Type B pancreatic cell (in vitro differentiated cells): ENCODE results near the gene MPO. TPM values are rescaled to one million over a fixed set of nuclear protein-coding genes. Genes with fewer than 3 reads are reported as not detected.
A peak's percentile ranks its signal among the peaks of the same experiment; 100 is the strongest.

Source experiments
- DNase-seq: peaks from one replicate; pipeline ENCODE4 v3.0.0; 2021; ENCODE audit warnings: mixed read lengths; ENCODE audit not compliant: unreplicated experiment; ENCODE audit errors: extremely low spot score
- H3K27ac Mint-ChIP-seq: 2 replicates; pipeline ENCODE4 v1.8.0; 2021; ENCODE audit warnings: mild to moderate bottlenecking, mixed read lengths
- H3K27me3 Mint-ChIP-seq: 2 replicates; pipeline ENCODE4 v1.8.0; 2021; ENCODE audit warnings: mixed read lengths
- H3K36me3 Mint-ChIP-seq: 2 replicates; pipeline ENCODE4 v1.8.0; 2021; ENCODE audit warnings: mixed read lengths
- H3K4me1 Mint-ChIP-seq: one replicate; pipeline ENCODE4 v1.8.0; 2021; ENCODE audit warnings: mixed read lengths; ENCODE audit not compliant: unreplicated experiment
- H3K4me3 Mint-ChIP-seq: 2 replicates; pipeline ENCODE4 v1.8.0; 2021; ENCODE audit warnings: mild to moderate bottlenecking, mixed read lengths
- H3K9me3 Mint-ChIP-seq: 2 replicates; pipeline ENCODE4 v1.8.0; 2021; ENCODE audit warnings: mixed read lengths
- CTCF ChIP-seq: fragments of 200-600 bp; sonication (generic); conservative IDR thresholded peaks from 2 replicates; pipeline ENCODE4 v1.5.0; 2021; ENCODE audit warnings: antibody characterized with exemption, mild to moderate bottlenecking
- total RNA-seq: library from RNA; stranded (reverse); gene quantifications from 2 replicates; pipeline ENCODE4 v1.2.1, GENCODE V29; 2021; ENCODE audit warnings: low replicate concordance

The MPO gene
- total RNA-seq, 1 donor from 2014 or later, result not detected

DNA sequence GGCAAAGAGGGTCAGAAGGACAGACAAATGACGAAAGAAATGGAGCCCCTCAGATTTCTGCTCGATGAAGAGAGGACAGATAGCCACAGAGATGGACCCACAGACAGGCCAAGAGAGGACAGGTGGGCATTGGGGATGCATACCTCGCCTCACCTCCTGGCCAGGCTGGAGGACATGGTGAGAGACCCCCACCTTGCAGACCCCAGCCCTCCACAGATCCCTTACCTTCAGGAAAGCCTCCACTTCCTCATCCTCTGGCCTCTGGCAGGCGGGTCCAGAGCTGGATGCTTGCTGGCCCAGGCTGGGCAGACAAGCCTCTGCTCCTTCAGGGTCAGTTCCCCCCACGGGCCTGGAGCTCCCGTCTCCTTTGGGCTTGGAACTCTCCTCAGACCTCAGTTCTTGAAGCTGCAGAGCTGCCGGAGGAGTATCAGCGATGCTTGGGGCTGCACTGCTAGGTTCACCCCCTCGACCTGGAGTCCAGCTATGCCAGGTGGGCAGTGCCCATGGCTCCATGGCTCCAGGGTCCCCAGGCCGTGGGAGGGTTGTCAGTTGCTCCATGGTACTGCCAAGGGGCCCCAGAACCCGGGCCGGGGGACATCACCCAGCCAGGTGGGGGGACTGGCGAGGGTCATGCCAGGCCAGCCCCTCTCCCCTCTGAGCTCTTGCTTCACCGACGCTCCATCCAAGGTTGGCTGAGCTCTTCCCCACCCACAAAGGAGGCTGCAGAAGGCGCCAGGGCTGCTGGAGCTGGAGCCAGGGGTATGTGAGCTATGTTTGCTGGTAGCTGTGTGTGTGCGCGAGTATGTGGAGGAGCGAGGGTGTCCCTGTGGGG, 46.8 kb upstream of the MPO start:
- H3K36me3 Mint-ChIP-seq, result no peaks in the 10 kb centered on the region

GRCh38 chr17:58326609-58327362, 46.1 kb upstream of the MPO start:
- H3K27me3 Mint-ChIP-seq, result peaks cover 17% of the 10 kb centered on the region
- no peak for TF ChIP-seq CTCF
- no peaks in the 10 kb centered on the region for H3K9me3 Mint-ChIP-seq
- no peak for DNase-seq
- H3K36me3 Mint-ChIP-seq, result no peaks in the 10 kb centered on the region
- no peak overlapping the region for H3K27ac Mint-ChIP-seq
- peaks cover 23% of the 10 kb centered on the region for H3K4me1 Mint-ChIP-seq
- peak overlapping the region; percentile 40 for H3K4me3 Mint-ChIP-seq

More for the DNA sequence above, 46.8 kb upstream of the MPO start:
- H3K4me1 Mint-ChIP-seq, result peaks cover 23% of the 10 kb centered on the region
- DNase-seq, result no peak
- H3K27ac Mint-ChIP-seq, result no peak overlapping the region
- no peak for TF ChIP-seq CTCF
- no peaks in the 10 kb centered on the region for H3K9me3 Mint-ChIP-seq
- peak overlapping the region; percentile 69 for H3K4me3 Mint-ChIP-seq
- peaks cover 17% of the 10 kb centered on the region for H3K27me3 Mint-ChIP-seq

GRCh38 chr17:58325976-58326468, 45.3 kb upstream of the MPO start:
- no peak for TF ChIP-seq CTCF
- Mint-ChIP-seq H3K4me3 (peak overlapping the region; percentile 83), H3K9me3 (no peaks in the 10 kb centered on the region), H3K36me3 (no peaks in the 10 kb centered on the region), H3K4me1 (peaks cover 23% of the 10 kb centered on the region), H3K27ac (no peak overlapping the region), H3K27me3 (peaks cover 20% of the 10 kb centered on the region)
- DNase-seq, result no peak

DNA sequence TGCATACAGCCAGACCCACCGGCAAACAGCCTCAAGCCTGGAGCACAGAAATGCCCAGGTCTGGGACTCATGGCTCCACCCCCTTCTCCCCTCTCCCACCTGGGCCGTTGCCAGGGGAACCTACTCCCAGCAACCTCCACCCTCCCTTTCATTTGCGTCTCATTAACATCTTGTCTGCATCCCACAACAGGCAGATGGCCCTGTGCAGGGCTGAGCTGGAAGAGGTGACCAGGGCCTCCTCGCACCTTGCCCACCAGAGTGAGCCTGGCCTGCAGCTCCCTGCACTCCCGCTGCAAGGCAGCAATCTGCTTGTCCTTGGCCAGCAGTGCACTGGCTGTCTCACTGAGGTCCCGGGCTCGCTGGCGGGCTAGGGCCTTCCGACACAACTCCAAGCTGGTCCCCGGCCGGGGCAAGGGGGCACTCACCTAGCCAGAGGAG, 44.6 kb upstream of the MPO start:
- Mint-ChIP-seq H3K36me3 (no peaks in the 10 kb centered on the region), H3K4me1 (peaks cover 23% of the 10 kb centered on the region), H3K4me3 (peak overlapping the region; percentile 83), H3K27ac (peak overlapping the region; percentile 41), H3K27me3 (peaks cover 20% of the 10 kb centered on the region), H3K9me3 (no peaks in the 10 kb centered on the region)
- DNase-seq, result no peak
- TF ChIP-seq CTCF, result no peak

DNA sequence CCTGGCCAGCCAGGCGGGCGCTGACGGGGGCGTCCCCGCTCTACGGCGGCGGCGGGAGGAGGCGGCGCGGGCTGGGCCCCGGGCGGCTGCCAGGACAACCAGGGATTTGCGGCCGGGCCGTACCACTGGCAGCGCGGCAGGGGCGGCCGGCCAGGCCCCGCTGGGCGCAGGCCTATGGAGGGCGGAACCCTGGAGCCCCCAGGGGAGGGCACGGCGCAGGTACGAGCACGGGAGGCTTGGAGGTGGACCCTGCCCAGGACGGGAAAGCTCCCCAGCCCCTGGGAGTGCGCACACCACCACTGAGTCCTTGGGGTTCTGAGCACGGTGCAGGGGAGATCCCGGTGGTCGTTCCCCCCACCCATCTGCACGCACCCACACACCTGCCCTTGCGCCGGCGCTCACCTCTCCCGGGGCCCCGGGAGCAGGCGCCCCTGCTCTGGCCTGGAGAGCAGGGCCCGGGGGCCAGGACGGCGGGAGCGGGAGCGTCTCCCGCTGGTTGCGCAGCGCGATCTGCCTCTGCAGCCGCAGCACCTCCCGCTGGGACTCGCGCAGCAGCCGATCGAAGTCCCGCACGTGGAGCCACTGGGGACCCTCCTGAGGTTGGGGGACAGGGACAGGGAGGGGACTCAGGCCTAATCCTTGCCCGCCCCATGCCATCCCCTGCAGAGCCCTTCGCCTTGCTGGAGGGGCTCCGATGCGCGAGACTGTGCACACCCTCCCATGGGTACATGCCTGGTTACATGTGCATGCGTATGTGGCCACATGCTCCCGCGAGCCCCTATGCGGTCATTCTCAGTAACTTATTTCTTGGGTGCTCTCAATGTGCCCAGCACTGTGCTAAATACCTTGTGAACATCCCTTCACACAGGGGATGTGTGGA, 43.9 kb upstream of the MPO start:
- H3K4me1 Mint-ChIP-seq, result peaks cover 23% of the 10 kb centered on the region
- no peak for DNase-seq
- peaks cover 20% of the 10 kb centered on the region for H3K27me3 Mint-ChIP-seq
- no peaks in the 10 kb centered on the region for H3K9me3 Mint-ChIP-seq
- peak overlapping the region; percentile 41 for H3K27ac Mint-ChIP-seq
- H3K36me3 Mint-ChIP-seq, result no peaks in the 10 kb centered on the region
- TF ChIP-seq CTCF, result no peak
- peak overlapping the region; percentile 83 for H3K4me3 Mint-ChIP-seq
